ENCODE results near the gene HOXC9. TPM values are rescaled to one million over a fixed set of nuclear protein-coding genes. Genes with fewer than 3 reads are reported as not detected.

The HOXC9 gene
- total RNA-seq, 1 donor from 2014 or later, result 11.7 TPM

- DNase-seq (ENCODE audit: low read depth), result no peak
Observed at GRCh38 chr12:54051026-54051842, 51.3 kb downstream of the HOXC9 start.

DNA sequence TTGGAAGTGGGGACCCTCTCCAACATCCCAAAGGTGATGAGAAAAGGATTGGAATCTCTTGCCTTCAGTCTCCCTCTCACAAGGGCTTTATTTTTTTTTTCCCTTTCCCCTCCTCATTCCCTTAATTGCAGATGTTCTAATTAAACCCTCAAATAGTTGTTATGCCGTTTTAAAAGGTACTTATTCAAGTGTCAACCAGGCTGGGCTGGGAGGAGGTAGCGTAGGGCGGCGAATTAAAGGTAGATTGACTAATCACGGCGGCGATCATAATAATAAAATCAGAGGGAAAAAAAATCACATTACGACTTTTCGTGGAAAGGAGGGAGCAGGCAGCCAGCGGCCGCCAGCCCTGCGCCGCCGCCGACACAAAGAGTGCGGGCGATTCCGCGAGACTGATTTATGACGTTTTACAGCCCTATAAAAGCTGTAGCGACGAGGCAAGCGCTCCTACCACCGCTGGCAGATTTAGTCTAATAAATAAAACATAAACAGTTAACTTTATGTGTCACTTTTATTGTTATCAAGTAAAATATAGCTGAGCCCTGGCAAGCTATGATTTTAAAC is 52.0 kb downstream of the HOXC9 start:
- DNase-seq (ENCODE audit: low read depth), result no peak

- peak; percentile 53 for DNase-seq (ENCODE audit: low read depth)
Observed at GRCh38 chr12:54052438-54053002, 52.6 kb downstream of the HOXC9 start.

MicroRNAs within 50 kb of the gene (microRNA counts, 767-probe panel; counts per million panel counts)
- microRNA hsa-miR-196a-5p (not detected), microRNA hsa-miR-615-3p (not detected), microRNA hsa-miR-615-5p (not detected)

Small RNA genes lying within 50 kb of the gene (microRNA-seq; reads per million reads assigned to microRNA genes)
- gene MIR196A2 (358 reads per million, percentile 68 among the genes with 10 or more reads in this experiment), gene MIR615 (396 reads per million, percentile 71 among the genes with 10 or more reads in this experiment)

Other genes with a start within 250 kb of the HOXC9 start
- gene CISTR, start 248.2 kb upstream of the HOXC9 start, total RNA-seq, result not detected in 2 replicates
- gene HOXC13, start 61.3 kb upstream of the HOXC9 start, total RNA-seq, result 3.6 and 4.6 TPM in 2 replicates
- 0.31 and 0.62 TPM in 2 replicates for gene HOXC12, start 45.3 kb upstream of the HOXC9 start, total RNA-seq
- 2.2 TPM in 2 replicates for gene HOXC11, start 27.0 kb upstream of the HOXC9 start, total RNA-seq
- 1.4 and 1.7 TPM in 2 replicates for gene HOTAIR, start 25.2 kb upstream of the HOXC9 start, total RNA-seq
- gene HOXC10, start 15.0 kb upstream of the HOXC9 start, total RNA-seq, result 3.7 and 4.0 TPM in 2 replicates
- 9.9 and 11.4 TPM in 2 replicates for gene HOXC8, start 8.8 kb downstream of the HOXC9 start, total RNA-seq
- gene HOXC6, start 28.3 kb downstream of the HOXC9 start, total RNA-seq, result 1.6 and 2.3 TPM in 2 replicates
- gene HOXC5, start 32.9 kb downstream of the HOXC9 start, total RNA-seq, result 1.2 and 1.4 TPM in 2 replicates
- 2.3 and 2.6 TPM in 2 replicates for gene HOXC4, start 53.7 kb downstream of the HOXC9 start, total RNA-seq
- gene SMUG1, start 188.8 kb downstream of the HOXC9 start, total RNA-seq, result 45.1 and 46.9 TPM in 2 replicates

All from myocyte (in vitro differentiated cells).